ENCODE data around the gene PDIK1L.
"Not testable (repeated sequence)": the region's sequence is repeated elsewhere in the genome, so short reads cannot be mapped to it uniquely, and the experiment has no call there.

DNA sequence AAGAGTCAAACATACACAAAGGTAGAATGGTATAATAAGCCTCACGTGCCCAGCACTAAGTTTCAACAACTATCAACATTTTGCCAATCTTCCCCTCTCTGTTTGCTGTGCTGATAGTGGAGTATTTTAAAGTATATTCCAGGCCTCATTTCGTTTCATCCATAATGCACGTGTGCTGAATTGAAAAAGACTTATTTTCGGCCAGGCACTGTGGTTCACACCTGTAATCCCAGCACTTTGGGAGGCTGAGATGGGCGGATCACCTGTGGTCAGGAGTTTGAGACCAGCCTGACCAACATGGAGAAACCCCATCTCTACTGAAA lies 6.4 kb upstream of the PDIK1L start:
- TF ChIP-seq, protein P1, sequence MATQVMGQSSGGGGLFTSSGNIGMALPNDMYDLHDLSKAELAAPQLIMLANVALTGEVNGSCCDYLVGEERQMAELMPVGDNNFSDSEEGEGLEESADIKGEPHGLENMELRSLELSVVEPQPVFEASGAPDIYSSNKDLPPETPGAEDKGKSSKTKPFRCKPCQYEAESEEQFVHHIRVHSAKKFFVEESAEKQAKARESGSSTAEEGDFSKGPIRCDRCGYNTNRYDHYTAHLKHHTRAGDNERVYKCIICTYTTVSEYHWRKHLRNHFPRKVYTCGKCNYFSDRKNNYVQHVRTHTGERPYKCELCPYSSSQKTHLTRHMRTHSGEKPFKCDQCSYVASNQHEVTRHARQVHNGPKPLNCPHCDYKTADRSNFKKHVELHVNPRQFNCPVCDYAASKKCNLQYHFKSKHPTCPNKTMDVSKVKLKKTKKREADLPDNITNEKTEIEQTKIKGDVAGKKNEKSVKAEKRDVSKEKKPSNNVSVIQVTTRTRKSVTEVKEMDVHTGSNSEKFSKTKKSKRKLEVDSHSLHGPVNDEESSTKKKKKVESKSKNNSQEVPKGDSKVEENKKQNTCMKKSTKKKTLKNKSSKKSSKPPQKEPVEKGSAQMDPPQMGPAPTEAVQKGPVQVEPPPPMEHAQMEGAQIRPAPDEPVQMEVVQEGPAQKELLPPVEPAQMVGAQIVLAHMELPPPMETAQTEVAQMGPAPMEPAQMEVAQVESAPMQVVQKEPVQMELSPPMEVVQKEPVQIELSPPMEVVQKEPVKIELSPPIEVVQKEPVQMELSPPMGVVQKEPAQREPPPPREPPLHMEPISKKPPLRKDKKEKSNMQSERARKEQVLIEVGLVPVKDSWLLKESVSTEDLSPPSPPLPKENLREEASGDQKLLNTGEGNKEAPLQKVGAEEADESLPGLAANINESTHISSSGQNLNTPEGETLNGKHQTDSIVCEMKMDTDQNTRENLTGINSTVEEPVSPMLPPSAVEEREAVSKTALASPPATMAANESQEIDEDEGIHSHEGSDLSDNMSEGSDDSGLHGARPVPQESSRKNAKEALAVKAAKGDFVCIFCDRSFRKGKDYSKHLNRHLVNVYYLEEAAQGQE (IDR thresholded peaks at IDR 0.05; ENCODE audit: borderline replicate concordance) = not testable (repeated sequence)
- not testable (repeated sequence) for TF ChIP-seq RAD21 (conservative IDR thresholded peaks at IDR 0.05); POLR2AphosphoS5 (IDR thresholded peaks at IDR 0.05); EZH2 (IDR thresholded peaks at IDR 0.05; ENCODE audit: borderline replicate concordance, insufficient read depth, low read length, poor library complexity, severe bottlenecking); EP300 (conservative IDR thresholded peaks at IDR 0.05; ENCODE audit: poor library complexity, severe bottlenecking); TAF1 (IDR thresholded peaks at IDR 0.05; ENCODE audit: low read depth)
- TF ChIP-seq, protein P2, sequence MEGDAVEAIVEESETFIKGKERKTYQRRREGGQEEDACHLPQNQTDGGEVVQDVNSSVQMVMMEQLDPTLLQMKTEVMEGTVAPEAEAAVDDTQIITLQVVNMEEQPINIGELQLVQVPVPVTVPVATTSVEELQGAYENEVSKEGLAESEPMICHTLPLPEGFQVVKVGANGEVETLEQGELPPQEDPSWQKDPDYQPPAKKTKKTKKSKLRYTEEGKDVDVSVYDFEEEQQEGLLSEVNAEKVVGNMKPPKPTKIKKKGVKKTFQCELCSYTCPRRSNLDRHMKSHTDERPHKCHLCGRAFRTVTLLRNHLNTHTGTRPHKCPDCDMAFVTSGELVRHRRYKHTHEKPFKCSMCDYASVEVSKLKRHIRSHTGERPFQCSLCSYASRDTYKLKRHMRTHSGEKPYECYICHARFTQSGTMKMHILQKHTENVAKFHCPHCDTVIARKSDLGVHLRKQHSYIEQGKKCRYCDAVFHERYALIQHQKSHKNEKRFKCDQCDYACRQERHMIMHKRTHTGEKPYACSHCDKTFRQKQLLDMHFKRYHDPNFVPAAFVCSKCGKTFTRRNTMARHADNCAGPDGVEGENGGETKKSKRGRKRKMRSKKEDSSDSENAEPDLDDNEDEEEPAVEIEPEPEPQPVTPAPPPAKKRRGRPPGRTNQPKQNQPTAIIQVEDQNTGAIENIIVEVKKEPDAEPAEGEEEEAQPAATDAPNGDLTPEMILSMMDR (IDR thresholded peaks at IDR 0.05; ENCODE audit: poor library complexity, severe bottlenecking) = not testable (repeated sequence)
